ENCODE data around the gene PRKCI.
A peak's percentile ranks its signal among the peaks of the same experiment; 100 is the strongest.
"Not testable (repeated sequence)": the region's sequence is repeated elsewhere in the genome, so short reads cannot be mapped to it uniquely, and the experiment has no call there.

Gene PRKCI

GRCh38 chr3:170225166-170225565 is 2.9 kb downstream of the PRKCI start:
- DNase-seq = no peak

DNA sequence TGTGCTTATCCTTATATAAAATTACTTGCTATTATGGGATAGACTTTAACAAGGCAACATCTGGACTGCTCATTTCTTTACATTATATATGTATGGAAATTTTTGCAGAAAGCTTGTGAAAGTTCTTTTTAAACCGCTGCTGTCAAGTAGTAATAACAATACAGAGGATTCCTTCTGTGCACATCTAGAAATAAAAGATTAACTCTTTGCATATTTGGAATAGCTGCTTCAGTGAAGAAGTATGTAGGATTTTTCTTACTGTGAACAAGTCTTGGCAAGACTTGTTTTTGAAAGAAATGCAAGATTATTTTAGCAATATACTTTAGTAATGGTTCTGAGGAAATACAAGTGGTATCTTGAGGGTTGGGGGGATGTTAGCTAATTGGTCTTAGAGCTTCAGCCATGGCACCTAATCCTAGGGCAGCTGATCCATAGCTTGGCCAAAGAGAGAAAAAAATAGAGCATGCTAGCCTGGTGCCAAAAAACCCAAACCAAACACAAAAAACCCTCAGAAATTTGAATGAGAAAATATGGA is 4.3 kb downstream of the PRKCI start:
- DNase-seq = no peak

GRCh38 chr3:170228093-170228766 is 6.0 kb downstream of the PRKCI start:
- DNase-seq = no peak

DNA sequence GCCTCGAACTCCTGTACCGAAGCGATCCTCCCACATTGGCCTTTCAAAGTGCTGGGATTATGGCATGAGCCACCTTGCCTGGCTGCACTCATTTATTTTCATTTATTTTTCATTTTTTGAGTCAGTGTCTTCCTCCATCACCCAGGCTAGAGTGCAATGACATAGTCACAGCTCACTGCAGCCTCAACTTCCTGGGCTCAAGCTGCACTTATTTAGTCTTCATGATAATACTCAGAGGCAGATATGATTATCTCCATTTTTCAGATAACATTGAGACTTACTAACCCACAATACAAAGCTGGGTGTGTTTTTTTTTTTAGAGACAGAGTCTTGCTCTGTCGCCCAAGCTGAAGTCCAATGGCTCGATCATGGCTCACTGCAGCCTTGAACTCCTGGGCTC is 10.0 kb downstream of the PRKCI start:
- no peak for DNase-seq

DNA sequence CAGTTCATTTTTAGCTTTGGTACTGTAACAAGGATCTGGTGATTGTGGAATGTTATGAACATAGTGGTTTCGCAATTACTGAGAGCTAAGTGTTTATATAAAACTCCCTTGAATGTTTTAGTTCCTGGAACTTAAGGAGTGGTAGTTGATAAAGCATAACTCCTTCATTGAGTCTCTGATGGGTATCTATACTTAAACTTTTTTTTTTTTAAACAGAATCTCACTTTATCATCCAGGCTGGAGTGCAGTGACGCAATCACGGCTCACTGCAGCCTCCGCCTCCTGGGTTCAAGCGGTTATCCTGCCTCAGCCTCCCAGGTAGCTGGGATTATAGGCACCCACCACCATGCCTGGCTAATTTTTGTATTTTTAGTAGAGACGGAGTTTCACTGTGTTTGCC is 11.3 kb downstream of the PRKCI start:
- peak in 1 of 2 donors; percentile 12 for DNase-seq

DNA sequence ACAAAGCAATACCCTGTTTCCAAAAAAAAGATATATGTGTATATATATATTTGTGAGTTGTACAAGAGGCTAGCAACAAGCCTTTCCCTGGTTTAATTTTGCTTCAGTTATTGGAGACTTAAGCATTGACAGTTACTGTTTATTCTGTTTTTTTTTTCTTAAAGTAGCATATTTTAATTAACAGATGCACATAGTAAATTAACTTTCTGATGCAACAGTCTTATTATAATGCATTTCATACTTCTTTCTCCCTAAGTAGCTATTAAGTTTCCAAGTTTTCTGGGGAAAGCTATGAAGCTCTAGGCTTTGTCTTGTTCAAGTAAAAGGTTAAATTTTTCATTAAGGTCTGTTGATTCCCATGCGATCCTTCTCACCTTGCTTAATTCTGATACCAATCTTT is 17.9 kb downstream of the PRKCI start:
- DNase-seq = no peak

DNA sequence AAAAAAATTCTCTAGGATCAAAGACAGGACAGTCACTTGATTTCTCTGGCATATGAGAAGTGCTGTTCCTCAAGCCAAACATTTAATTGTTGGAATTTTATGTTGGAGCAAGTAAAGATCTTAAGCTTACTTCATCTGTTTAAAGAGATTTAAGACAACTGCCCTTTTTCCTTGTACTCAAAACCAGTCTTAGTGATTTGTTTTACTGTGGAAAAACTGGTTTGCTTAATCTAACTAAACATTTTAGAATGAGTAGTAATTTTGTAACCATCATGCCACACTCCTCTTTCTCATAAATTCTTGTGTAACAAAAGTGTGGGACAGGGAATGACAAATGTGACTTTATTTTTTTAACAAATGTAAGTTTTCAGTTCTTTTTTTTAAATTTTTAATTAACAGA is 18.4 kb downstream of the PRKCI start:
- no peak for DNase-seq

GRCh38 chr3:170244576-170244975 is 22.4 kb downstream of the PRKCI start:
- no peak for DNase-seq

DNA sequence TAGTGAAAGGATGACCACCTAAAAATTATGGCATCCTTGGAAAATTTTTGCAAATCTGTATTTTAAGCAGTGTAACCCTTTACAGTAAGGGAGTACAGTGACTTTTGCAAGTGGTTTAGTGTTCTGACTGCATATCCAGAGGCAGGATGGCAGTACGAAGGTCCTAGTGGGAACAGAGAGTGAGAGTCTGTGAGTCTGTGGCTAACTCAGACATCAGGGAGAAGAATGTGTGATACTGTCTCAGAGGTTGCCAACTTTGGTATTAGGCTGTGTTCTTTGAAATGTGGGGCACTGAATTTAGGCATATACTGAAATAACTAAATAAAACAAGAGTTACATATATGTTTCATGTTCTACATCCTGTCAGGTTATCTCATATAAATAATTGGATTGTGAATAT is 25.7 kb downstream of the PRKCI start:
- DNase-seq = no peak

DNA sequence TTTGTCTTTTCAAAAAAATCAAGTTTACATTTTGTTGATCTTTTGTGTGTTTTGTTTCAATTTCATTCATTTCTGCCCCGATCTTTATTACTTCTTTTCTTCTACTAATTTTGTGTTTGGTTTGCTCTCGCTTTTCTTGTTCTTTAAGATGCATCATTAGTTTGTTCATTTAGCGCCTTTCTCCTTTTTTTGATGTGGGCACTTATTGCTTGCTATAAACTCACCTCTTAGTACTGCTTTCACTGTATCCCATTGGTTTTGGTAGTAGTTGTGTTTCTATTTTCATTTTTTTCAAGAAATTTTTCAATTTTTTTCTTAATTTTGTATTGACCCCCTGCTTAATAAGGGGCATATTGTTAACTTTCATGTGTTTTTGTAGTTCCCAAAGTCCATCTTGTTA is 34.4 kb downstream of the PRKCI start:
- no peak for DNase-seq

DNA sequence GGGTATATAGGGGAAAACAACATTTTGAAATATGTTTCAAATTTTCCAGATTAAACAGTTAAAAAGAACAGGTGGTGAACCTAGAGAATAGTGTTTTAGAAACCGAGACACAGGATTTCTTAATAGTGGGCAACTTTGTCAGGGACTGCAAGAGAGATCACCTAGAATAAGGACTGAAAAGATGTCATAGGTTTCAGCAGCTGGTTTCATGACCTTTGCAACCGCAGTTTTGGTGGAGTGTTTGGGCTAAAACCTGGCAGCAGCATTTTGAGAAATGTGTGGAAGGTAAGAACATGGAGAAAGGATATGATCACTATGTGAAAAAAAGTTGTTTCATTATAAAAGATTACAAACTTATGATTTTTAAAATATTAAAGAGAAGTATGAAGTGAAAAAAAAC is 34.9 kb downstream of the PRKCI start:
- DNase-seq = no peak

DNA sequence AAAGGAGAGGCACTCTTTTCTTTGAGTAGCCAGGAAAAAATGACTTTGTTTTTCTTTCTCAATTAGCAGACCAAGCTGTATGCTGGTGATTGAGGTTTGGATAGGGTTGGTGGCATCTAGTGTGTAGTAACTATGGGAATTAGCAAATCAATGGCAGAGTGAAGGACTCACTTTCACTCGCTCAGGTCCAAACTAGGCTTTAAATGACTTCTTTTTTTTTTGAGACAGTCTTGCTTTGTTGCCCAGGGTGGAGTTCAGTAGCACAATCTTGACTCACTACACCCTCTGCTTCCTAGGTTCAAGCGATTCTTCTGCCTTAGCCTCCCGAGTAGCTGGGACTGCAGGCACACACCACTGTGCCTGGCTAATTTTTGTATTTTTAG is 35.9 kb downstream of the PRKCI start:
- no peak for DNase-seq

- no peak for DNase-seq
Observed at GRCh38 chr3:170259907-170260306, 37.7 kb downstream of the PRKCI start.

DNA sequence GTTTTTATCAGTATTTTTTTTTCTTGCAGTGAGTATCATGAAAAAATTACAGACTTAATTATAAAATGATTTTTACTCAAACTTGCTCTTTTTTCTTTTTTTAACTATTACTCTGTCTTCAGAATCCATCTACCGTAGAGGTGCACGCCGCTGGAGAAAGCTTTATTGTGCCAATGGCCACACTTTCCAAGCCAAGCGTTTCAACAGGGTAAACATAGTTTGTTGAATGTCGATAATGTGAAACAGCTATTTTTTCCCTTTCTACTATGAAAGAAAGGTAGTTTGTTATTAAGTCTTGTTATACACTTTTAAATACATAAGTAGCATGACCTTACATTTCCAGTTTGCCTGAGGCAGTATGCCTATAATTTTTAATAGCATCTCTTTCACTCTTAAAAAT is 45.6 kb downstream of the PRKCI start:
- no peak for DNase-seq

DNA sequence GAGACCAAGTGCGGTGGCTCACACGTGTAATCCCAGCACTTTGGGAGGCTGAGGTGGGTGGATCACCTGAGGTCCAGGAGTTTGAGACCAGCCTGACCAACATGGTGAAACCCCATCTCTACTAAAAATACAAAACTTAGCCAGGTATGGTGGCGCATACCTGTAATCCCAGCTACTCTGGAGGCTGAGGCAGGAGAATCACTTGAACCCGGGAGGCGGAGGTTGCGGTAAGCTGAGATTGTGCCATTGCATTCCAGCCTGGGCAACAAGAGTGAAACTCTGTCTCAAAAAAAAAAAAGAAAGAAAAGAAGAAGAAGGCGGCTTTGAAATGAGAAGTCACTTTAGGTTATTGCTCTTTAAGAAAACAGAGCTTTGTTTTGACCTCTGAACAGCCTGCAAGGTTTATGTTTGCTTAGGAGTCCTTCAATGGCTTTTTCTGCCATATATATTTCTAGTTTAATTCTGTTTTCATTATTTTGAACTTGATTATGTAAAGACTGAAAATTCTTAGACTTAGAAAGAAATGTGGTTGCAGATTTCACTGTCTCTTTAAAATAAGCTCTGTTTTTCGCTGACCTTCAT is 47.5 kb downstream of the PRKCI start:
- DNase-seq = not testable (repeated sequence)

GRCh38 chr3:170270282-170270881 is 48.2 kb downstream of the PRKCI start:
- no peak for DNase-seq

- no peak for DNase-seq
Observed at GRCh38 chr3:170274641-170275040, 52.4 kb downstream of the PRKCI start.

DNA sequence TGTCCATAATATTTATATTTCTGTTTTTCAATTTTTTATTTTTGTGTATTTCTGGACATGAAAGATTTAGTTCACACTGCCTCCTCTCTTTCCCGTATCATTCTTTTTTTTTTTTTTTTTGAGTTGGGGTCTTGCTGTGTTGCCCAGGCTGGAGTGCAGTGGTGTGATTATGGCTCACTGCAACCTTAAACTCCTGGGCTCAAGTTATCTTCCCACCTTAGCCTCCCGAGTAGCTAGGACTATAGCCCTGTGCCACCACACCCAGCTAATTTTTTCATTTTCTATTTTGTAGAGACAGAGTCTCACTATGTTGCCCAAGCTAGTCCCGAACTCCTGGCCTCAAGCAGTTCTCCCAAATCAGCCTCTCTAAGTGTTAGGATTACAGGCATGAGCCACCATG is 53.6 kb downstream of the PRKCI start:
- DNase-seq = no peak

DNA sequence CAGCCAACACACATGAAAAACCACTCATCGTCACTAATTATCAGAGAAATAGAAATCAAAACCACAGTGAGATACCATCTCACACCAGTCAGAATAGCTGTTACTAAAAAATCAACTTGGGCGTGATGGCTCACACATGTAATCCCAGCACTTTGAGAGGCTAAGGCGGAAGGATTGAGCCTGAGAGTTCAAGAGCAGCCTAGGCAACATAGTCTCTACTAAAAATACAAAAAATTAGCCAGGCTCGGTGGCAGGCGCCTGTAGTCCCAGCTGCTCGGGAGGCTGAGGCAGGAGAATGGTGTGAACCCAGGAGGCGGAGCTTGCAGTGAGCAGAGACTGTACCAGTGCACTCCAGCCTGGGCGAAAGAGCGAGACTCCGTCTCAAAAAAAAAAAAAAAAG is 55.1 kb downstream of the PRKCI start:
- not testable (repeated sequence) for DNase-seq

DNA sequence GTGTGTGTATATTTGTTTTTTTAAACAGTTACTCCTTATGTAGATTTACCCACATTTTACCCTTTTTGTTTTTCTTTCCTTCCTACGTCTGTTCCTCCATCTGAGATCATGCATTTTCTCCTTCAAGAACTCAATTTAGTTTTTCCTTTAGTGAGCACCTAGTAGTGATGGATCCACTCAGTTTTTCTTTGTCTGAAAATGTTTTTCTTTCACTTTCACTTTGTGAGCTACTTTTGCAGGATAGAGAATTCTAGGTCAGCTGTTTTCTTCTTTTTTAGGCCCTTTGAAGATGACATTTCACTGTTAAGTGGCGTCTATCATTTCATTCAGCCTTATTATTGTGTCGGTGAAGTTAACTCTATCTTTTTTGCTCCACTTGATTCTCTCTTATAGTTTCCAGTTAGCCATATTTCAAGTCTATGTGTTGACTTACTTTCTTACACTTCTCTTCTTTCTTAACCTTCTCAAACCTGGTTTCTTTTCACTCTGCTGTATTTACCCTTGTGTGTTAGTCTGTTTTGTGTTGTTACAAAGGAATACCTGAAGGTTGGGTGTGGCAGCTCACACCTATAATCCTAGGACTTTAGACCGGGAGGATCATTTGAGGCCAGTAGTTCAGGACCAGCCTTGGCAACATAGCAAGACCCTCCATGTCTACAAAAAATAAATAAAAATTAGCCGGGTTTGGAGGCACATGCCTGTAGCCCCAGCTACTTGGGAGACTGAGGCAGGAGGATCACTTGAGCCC is 55.8 kb downstream of the PRKCI start:
- DNase-seq = no peak

GRCh38 chr3:170278627-170279026 is 56.4 kb downstream of the PRKCI start:
- no peak for DNase-seq

GRCh38 chr3:170290194-170290593 is 68.0 kb downstream of the PRKCI start:
- no peak for DNase-seq

- DNase-seq = no peak
Observed at GRCh38 chr3:170295586-170295985, 73.4 kb downstream of the PRKCI start.

DNA sequence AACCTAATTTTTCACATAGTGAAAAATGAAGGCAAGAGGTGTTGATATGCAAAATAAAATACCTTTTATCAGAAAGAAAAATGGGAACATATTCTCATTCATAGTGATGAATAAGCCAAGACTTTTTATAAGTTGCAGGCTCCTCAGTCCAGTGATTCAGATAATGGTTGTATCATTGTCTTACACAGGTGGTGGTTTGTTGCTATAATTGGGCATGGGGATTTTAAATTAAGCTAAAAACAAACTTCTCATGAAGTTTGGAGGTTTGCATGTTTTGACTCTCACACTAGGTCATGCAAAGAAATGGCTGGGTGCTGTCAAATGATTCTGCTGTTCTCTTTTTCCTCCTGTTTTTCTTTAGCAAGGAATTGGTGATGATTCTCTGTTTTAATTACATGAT is 74.5 kb downstream of the PRKCI start:
- DNase-seq = no peak

All from inflammatory macrophage treated with lipopolysaccharide for 1 hour (primary cell).